HepG2 (cell line): ENCODE results near the gene CHID1. TPM values are rescaled to one million over a fixed set of nuclear protein-coding genes. Genes with fewer than 3 reads are reported as not detected.
A peak's percentile ranks its signal among the peaks of the same experiment; 100 is the strongest.

Source experiments
- DNMT1 ChIP-seq: sonication (generic); formaldehyde crosslinking; IDR thresholded peaks from 2 replicates; pipeline ENCODE4 v1.5.1; 2020; ENCODE audit warnings: mild to moderate bottlenecking, missing genetic modification reagents
- MAFG ChIP-seq: sonication (generic); formaldehyde crosslinking; IDR thresholded peaks from 2 replicates; pipeline ENCODE4 v1.5.1; 2020; ENCODE audit warnings: mild to moderate bottlenecking, missing genetic modification reagents
- NFE2L2 ChIP-seq: fragments of 150-350 bp; IDR thresholded peaks from 2 replicates; pipeline ENCODE4 v1.6.1; 2014; ENCODE audit warnings: low read length
- RFX3 ChIP-seq: IDR thresholded peaks from 2 replicates; pipeline ENCODE4 v1.6.1; 2016; ENCODE audit warnings: missing biosample characterization, missing genetic modification reagents
- STAG1 ChIP-seq: sonication (generic); formaldehyde crosslinking; IDR thresholded peaks from 2 replicates; pipeline ENCODE4 v1.4.0; 2020; ENCODE audit warnings: missing genetic modification reagents
- ZNF383 ChIP-seq: sonication (generic); formaldehyde crosslinking; IDR thresholded peaks from 2 replicates; pipeline ENCODE4 v1.4.0; 2020; ENCODE audit warnings: missing genetic modification reagents, mild to moderate bottlenecking, borderline replicate concordance
- polyA plus RNA-seq, 8 experiments: library from polyadenylated mRNA; depleted of rRNA in 3 of 8; stranded (reverse) in 7 of 8; unstranded in 1 of 8; fragments of >200 nt; fragmentation: Illumina TruSeq in 4 of 8; extraction: Trizol in 4 of 8; gene quantifications; 2 replicates each; pipeline versions ENCODE4 v1.2.1 to v1.2.3, GENCODE V29; 2011 to 2016; ENCODE audit warnings: low read depth in 4 of 8, missing spikeins in 1 of 8, mixed read lengths in 1 of 8; ENCODE audit not compliant: insufficient read depth in 1 of 8
- total RNA-seq, 5 experiments: library from RNA; depleted of rRNA; stranded (reverse); fragments of >200 nt; fragmentation: Illumina TruSeq; extraction: Trizol; gene quantifications; 2 replicates each; pipeline ENCODE4 v1.2.3, GENCODE V29; 2016; ENCODE audit warnings: low read depth in 1 of 5
- TF ChIP-seq, protein P1 (sequence below): sonication (generic); formaldehyde crosslinking; IDR thresholded peaks from 2 replicates; pipeline ENCODE4 v1.9.0; 2021; ENCODE audit warnings: mild to moderate bottlenecking, missing genetic modification reagents
- TF ChIP-seq, protein P2 (sequence below), 2 experiments: IDR thresholded peaks; 2 replicates each; pipeline ENCODE4 v1.6.1; 2011 to 2012; ENCODE audit warnings: low read length in 2 of 2, borderline replicate concordance in 1 of 2, low read depth in 1 of 2, mild to moderate bottlenecking in 1 of 2, moderate library complexity in 1 of 2

CHID1 gene
- total and polyA plus RNA-seq, 2 of the 13 experiments (the other 11 are each of a cell fraction or from before 2014, with no cell fraction given) = 65.1 to 93.6 TPM

DNA sequence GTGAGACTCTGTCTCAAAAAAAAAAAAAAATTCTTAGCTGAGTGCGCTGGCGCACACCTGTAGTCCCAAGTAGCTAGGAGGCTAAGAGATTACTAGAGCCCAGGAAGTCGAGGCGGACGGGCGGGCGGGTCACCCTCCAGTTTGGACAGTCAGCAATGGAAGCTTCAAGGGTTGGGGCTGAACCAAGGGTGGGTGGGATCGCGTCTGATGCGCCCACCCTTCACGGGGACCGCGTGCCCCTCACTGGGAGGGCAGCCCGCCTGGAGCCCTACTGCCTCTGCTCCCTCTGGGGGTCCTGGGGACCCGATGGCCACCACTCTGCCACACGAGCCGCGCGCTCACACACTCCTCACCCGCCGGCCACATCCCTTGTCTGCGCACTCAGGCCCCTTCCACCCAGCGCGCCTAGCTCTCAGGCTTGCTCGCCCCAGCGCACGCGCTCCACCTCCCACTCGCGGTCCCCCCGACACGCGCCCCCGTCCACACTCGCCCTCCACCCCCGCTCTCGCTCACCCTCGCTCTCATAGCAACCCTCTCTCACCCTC lies 494 bp downstream of the CHID1 start (continued):
- TF ChIP-seq, protein P1, sequence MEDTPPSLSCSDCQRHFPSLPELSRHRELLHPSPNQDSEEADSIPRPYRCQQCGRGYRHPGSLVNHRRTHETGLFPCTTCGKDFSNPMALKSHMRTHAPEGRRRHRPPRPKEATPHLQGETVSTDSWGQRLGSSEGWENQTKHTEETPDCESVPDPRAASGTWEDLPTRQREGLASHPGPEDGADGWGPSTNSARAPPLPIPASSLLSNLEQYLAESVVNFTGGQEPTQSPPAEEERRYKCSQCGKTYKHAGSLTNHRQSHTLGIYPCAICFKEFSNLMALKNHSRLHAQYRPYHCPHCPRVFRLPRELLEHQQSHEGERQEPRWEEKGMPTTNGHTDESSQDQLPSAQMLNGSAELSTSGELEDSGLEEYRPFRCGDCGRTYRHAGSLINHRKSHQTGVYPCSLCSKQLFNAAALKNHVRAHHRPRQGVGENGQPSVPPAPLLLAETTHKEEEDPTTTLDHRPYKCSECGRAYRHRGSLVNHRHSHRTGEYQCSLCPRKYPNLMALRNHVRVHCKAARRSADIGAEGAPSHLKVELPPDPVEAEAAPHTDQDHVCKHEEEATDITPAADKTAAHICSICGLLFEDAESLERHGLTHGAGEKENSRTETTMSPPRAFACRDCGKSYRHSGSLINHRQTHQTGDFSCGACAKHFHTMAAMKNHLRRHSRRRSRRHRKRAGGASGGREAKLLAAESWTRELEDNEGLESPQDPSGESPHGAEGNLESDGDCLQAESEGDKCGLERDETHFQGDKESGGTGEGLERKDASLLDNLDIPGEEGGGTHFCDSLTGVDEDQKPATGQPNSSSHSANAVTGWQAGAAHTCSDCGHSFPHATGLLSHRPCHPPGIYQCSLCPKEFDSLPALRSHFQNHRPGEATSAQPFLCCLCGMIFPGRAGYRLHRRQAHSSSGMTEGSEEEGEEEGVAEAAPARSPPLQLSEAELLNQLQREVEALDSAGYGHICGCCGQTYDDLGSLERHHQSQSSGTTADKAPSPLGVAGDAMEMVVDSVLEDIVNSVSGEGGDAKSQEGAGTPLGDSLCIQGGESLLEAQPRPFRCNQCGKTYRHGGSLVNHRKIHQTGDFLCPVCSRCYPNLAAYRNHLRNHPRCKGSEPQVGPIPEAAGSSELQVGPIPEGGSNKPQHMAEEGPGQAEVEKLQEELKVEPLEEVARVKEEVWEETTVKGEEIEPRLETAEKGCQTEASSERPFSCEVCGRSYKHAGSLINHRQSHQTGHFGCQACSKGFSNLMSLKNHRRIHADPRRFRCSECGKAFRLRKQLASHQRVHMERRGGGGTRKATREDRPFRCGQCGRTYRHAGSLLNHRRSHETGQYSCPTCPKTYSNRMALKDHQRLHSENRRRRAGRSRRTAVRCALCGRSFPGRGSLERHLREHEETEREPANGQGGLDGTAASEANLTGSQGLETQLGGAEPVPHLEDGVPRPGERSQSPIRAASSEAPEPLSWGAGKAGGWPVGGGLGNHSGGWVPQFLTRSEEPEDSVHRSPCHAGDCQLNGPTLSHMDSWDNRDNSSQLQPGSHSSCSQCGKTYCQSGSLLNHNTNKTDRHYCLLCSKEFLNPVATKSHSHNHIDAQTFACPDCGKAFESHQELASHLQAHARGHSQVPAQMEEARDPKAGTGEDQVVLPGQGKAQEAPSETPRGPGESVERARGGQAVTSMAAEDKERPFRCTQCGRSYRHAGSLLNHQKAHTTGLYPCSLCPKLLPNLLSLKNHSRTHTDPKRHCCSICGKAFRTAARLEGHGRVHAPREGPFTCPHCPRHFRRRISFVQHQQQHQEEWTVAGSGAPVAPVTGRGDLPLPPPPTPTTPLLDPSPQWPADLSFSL (CRISPR knock-in tag) = no peak
- TF ChIP-seq STAG1 (CRISPR knock-in tag) (no peak), ZNF383 (0 out of 2 replicates have a peak, but pooled peaks have one; percentile 40), RFX3 (no peak), NFE2L2 (no peak), MAFG (CRISPR knock-in tag) (0 out of 2 replicates have a peak, but pooled peaks have one; percentile 49), DNMT1 (0 out of 2 replicates have a peak, but pooled peaks have one; percentile 55)
- TF ChIP-seq, protein P2, sequence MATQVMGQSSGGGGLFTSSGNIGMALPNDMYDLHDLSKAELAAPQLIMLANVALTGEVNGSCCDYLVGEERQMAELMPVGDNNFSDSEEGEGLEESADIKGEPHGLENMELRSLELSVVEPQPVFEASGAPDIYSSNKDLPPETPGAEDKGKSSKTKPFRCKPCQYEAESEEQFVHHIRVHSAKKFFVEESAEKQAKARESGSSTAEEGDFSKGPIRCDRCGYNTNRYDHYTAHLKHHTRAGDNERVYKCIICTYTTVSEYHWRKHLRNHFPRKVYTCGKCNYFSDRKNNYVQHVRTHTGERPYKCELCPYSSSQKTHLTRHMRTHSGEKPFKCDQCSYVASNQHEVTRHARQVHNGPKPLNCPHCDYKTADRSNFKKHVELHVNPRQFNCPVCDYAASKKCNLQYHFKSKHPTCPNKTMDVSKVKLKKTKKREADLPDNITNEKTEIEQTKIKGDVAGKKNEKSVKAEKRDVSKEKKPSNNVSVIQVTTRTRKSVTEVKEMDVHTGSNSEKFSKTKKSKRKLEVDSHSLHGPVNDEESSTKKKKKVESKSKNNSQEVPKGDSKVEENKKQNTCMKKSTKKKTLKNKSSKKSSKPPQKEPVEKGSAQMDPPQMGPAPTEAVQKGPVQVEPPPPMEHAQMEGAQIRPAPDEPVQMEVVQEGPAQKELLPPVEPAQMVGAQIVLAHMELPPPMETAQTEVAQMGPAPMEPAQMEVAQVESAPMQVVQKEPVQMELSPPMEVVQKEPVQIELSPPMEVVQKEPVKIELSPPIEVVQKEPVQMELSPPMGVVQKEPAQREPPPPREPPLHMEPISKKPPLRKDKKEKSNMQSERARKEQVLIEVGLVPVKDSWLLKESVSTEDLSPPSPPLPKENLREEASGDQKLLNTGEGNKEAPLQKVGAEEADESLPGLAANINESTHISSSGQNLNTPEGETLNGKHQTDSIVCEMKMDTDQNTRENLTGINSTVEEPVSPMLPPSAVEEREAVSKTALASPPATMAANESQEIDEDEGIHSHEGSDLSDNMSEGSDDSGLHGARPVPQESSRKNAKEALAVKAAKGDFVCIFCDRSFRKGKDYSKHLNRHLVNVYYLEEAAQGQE (IDR thresholded peaks at IDR 0.05; ENCODE audit: borderline replicate concordance in 1 of 2, low read depth in 1 of 2, low read length in 2 of 2) = no peak
